ENCODE data around the gene HAVCR2. TPM values are rescaled to one million over a fixed set of nuclear protein-coding genes. Genes with fewer than 3 reads are reported as not detected.

HAVCR2 gene
- total RNA-seq, 2 experiments from 2014 or later: 23.2 to 24.3 TPM

- DNase-seq: no peak
- ChIA-PET CTCF (interaction anchor here (0.9 to 1.5 kb wide), 3 partner anchors 11 to 101 kb away, joined by 3 to 10 read pairs (median 6); partner anchors contain the start of gene MED7), POLR2A (no interaction called here)
- intact Hi-C loops (cut with micrococcal nuclease): loop anchor here (5.0 to 10.0 kb wide), 3 partner anchors 239 to 1996 kb away; no protein-coding TSS in a partner anchor
- Mint-ChIP-seq H3K27ac (no peak overlapping the region), H3K4me3 (no peak overlapping the region), H3K27me3 (no peaks in the 10 kb centered on the region), H3K36me3 (no peaks in the 10 kb centered on the region), H3K4me1 (ENCODE audit: low read depth) (peaks cover 23% of the 10 kb centered on the region), H3K9me3 (no peaks in the 10 kb centered on the region)
Observed at GRCh38 chr5:157130925-157131324, 22.1 kb upstream of the HAVCR2 start.

GRCh38 chr5:157121709-157122108, 12.9 kb upstream of the HAVCR2 start:
- Mint-ChIP-seq H3K9me3 (peaks cover 15% of the 10 kb centered on the region), H3K27me3 (no peaks in the 10 kb centered on the region), H3K36me3 (peaks cover 10% of the 10 kb centered on the region), H3K4me3 (no peak overlapping the region), H3K4me1 (ENCODE audit: low read depth) (peaks cover 2% of the 10 kb centered on the region), H3K27ac (no peak overlapping the region)
- DNase-seq: no peak
- intact Hi-C loops (cut with micrococcal nuclease): no loop called here
- ChIA-PET CTCF (no interaction called here), POLR2A (interaction anchor here (0.5 kb wide), 1 partner anchor 63 kb away, joined by 5 read pairs; no protein-coding TSS in a partner anchor)

GRCh38 chr5:157120102-157120501, 11.3 kb upstream of the HAVCR2 start:
- Mint-ChIP-seq H3K27ac (no peak overlapping the region), H3K9me3 (peaks cover 15% of the 10 kb centered on the region), H3K4me3 (no peak overlapping the region), H3K4me1 (ENCODE audit: low read depth) (peaks cover 13% of the 10 kb centered on the region), H3K36me3 (peaks cover 10% of the 10 kb centered on the region), H3K27me3 (no peaks in the 10 kb centered on the region)
- ChIA-PET POLR2A (no interaction called here), CTCF (interaction anchor here (0.6 to 1.6 kb wide), 2 partner anchors 11 to 45 kb away, joined by 3 read pairs; no protein-coding TSS in a partner anchor)
- intact Hi-C loops (cut with micrococcal nuclease): no loop called here
- DNase-seq: no peak

GRCh38 chr5:157116483-157116954, 7.7 kb upstream of the HAVCR2 start:
- CTCF ChIA-PET: interaction anchor here (0.6 to 4.6 kb wide), 3 partner anchors 16 to 105 kb away, joined by 3 to 20 read pairs (median 4); no protein-coding TSS in a partner anchor
- POLR2A ChIA-PET: interaction anchor here (1.7 kb wide), 1 partner anchor 21 kb away, joined by 3 read pairs; no protein-coding TSS in a partner anchor
- H3K27ac Mint-ChIP-seq: peak overlapping the region; percentile 35
- peak overlapping the region; percentile 2 for H3K4me3 Mint-ChIP-seq
- intact Hi-C loops (cut with micrococcal nuclease): loop anchor here (1.0 kb wide), 1 partner anchor 16 kb away; no protein-coding TSS in a partner anchor
- peaks cover 7% of the 10 kb centered on the region for H3K9me3 Mint-ChIP-seq
- H3K27me3 Mint-ChIP-seq: no peaks in the 10 kb centered on the region
- H3K36me3 Mint-ChIP-seq: no peaks in the 10 kb centered on the region
- DNase-seq: peak; percentile 49
- H3K4me1 Mint-ChIP-seq (ENCODE audit: low read depth): peaks cover 19% of the 10 kb centered on the region

GRCh38 chr5:157115502-157115901, 6.7 kb upstream of the HAVCR2 start:
- H3K4me1 Mint-ChIP-seq (ENCODE audit: low read depth): peaks cover 22% of the 10 kb centered on the region
- CTCF ChIA-PET: interaction anchor here (1.3 to 4.6 kb wide), 2 partner anchors 17 to 34 kb away, joined by 4 to 20 read pairs; no protein-coding TSS in a partner anchor
- no peaks in the 10 kb centered on the region for H3K36me3 Mint-ChIP-seq
- POLR2A ChIA-PET: interaction anchor here (1.7 kb wide), 1 partner anchor 22 kb away, joined by 3 read pairs; no protein-coding TSS in a partner anchor
- DNase-seq: no peak
- intact Hi-C loops (cut with micrococcal nuclease): no loop called here
- no peaks in the 10 kb centered on the region for H3K9me3 Mint-ChIP-seq
- H3K27ac Mint-ChIP-seq: no peak overlapping the region
- H3K4me3 Mint-ChIP-seq: no peak overlapping the region
- H3K27me3 Mint-ChIP-seq: no peaks in the 10 kb centered on the region

GRCh38 chr5:157115012-157115411, 6.2 kb upstream of the HAVCR2 start:
- intact Hi-C loops (cut with micrococcal nuclease): no loop called here
- Mint-ChIP-seq H3K36me3 (no peaks in the 10 kb centered on the region), H3K4me3 (no peak overlapping the region), H3K9me3 (no peaks in the 10 kb centered on the region), H3K4me1 (ENCODE audit: low read depth) (peaks cover 22% of the 10 kb centered on the region), H3K27me3 (no peaks in the 10 kb centered on the region), H3K27ac (no peak overlapping the region)
- ChIA-PET POLR2A (no interaction called here), CTCF (interaction anchor here (4.6 kb wide), 1 partner anchor 18 kb away, joined by 20 read pairs; no protein-coding TSS in a partner anchor)
- no peak for DNase-seq

- peak overlapping the region; percentile 40 for H3K27ac Mint-ChIP-seq
- H3K4me3 Mint-ChIP-seq: no peak overlapping the region
- ChIA-PET CTCF (interaction anchor here (1.1 to 4.6 kb wide), 2 partner anchors 20 to 36 kb away, joined by 3 to 20 read pairs; no protein-coding TSS in a partner anchor), POLR2A (no interaction called here)
- H3K9me3 Mint-ChIP-seq: no peaks in the 10 kb centered on the region
- peaks cover 39% of the 10 kb centered on the region for H3K4me1 Mint-ChIP-seq (ENCODE audit: low read depth)
- intact Hi-C loops (cut with micrococcal nuclease): no loop called here
- no peaks in the 10 kb centered on the region for H3K36me3 Mint-ChIP-seq
- H3K27me3 Mint-ChIP-seq: no peaks in the 10 kb centered on the region
- DNase-seq: no peak
Observed at GRCh38 chr5:157113002-157113401, 4.2 kb upstream of the HAVCR2 start.

GRCh38 chr5:157109744-157110143, 900 bp upstream of the HAVCR2 start:
- Mint-ChIP-seq H3K4me1 (ENCODE audit: low read depth) (peaks cover 41% of the 10 kb centered on the region), H3K27ac (peak overlapping the region; percentile 95), H3K36me3 (peaks cover 10% of the 10 kb centered on the region), H3K27me3 (no peaks in the 10 kb centered on the region), H3K4me3 (peak overlapping the region; percentile 69), H3K9me3 (no peaks in the 10 kb centered on the region)
- intact Hi-C loops (cut with micrococcal nuclease): loop anchor here (1.0 to 10.0 kb wide), 6 partner anchors 9 to 705 kb away; no protein-coding TSS in a partner anchor
- ChIA-PET CTCF (no interaction called here), POLR2A (interaction anchor here (0.8 kb wide), 1 partner anchor 23 kb away, joined by 3 read pairs; no protein-coding TSS in a partner anchor)
- DNase-seq: peak; percentile 44

GRCh38 chr5:157107508-157107907, 1.3 kb downstream of the HAVCR2 start:
- H3K27ac Mint-ChIP-seq: peak overlapping the region; percentile 95
- ChIA-PET POLR2A (interaction anchor here (0.6 kb wide), 1 partner anchor 81 kb away, joined by 3 read pairs; no protein-coding TSS in a partner anchor), CTCF (interaction anchor here (1.0 kb wide), 1 partner anchor 24 kb away, joined by 3 read pairs; no protein-coding TSS in a partner anchor)
- H3K9me3 Mint-ChIP-seq: no peaks in the 10 kb centered on the region
- no peaks in the 10 kb centered on the region for H3K27me3 Mint-ChIP-seq
- H3K36me3 Mint-ChIP-seq: peaks cover 17% of the 10 kb centered on the region
- H3K4me1 Mint-ChIP-seq (ENCODE audit: low read depth): peaks cover 37% of the 10 kb centered on the region
- peak overlapping the region; percentile 63 for H3K4me3 Mint-ChIP-seq
- DNase-seq: no peak
- intact Hi-C loops (cut with micrococcal nuclease): loop anchor here (10.0 kb wide), 1 partner anchor 703 kb away; no protein-coding TSS in a partner anchor

- H3K9me3 Mint-ChIP-seq: no peaks in the 10 kb centered on the region
- intact Hi-C loops (cut with micrococcal nuclease): loop anchor here (10.0 kb wide), 1 partner anchor 702 kb away; no protein-coding TSS in a partner anchor
- DNase-seq: peak; percentile 73
- no peaks in the 10 kb centered on the region for H3K27me3 Mint-ChIP-seq
- peak overlapping the region; percentile 95 for H3K27ac Mint-ChIP-seq
- H3K36me3 Mint-ChIP-seq: peaks cover 17% of the 10 kb centered on the region
- ChIA-PET CTCF (interaction anchor here (1.0 kb wide), 1 partner anchor 25 kb away, joined by 3 read pairs; no protein-coding TSS in a partner anchor), POLR2A (no interaction called here)
- H3K4me1 Mint-ChIP-seq (ENCODE audit: low read depth): peaks cover 37% of the 10 kb centered on the region
- H3K4me3 Mint-ChIP-seq: peak overlapping the region; percentile 63
Observed at GRCh38 chr5:157106630-157107461, 2.0 kb downstream of the HAVCR2 start.

- H3K4me3 Mint-ChIP-seq: peak overlapping the region; percentile 27
- intact Hi-C loops (cut with micrococcal nuclease): loop anchor here (1.0 to 10.0 kb wide), 8 partner anchors 9 to 695 kb away; partner anchors contain the start of genes HAVCR2 and MED7
Observed at GRCh38 chr5:157100140-157100679, 8.6 kb downstream of the HAVCR2 start.

More at GRCh38 chr5:157100140-157100679, 8.6 kb downstream of the HAVCR2 start:
- ChIA-PET POLR2A (no interaction called here), CTCF (interaction anchor here (1.0 kb wide), 2 partner anchors 32 to 62 kb away, joined by 3 read pairs; no protein-coding TSS in a partner anchor)
- H3K9me3 Mint-ChIP-seq: no peaks in the 10 kb centered on the region
- peak overlapping the region; percentile 96 for H3K27ac Mint-ChIP-seq
- DNase-seq: peak; percentile 69
- no peaks in the 10 kb centered on the region for H3K27me3 Mint-ChIP-seq
- H3K36me3 Mint-ChIP-seq: peaks cover 11% of the 10 kb centered on the region
- peaks cover 20% of the 10 kb centered on the region for H3K4me1 Mint-ChIP-seq (ENCODE audit: low read depth)

All from activated CD4-positive, alpha-beta memory T cell treated with anti-CD3 and anti-CD28 coated beads for 36 hours (primary cell).